GM10266 (cell line): ENCODE measurements around the gene INPP5A.

Source experiments
- DNase-seq: peaks from one replicate; pipeline ENCODE4 v3.0.0; 2012; ENCODE audit errors: extremely low spot score
- CTCF ChIP-seq: IDR thresholded peaks from 2 replicates; pipeline ENCODE4 v1.5.1; 2012; ENCODE audit warnings: mild to moderate bottlenecking, low read depth; ENCODE audit not compliant: control insufficient read depth, insufficient read depth; ENCODE audit errors: missing control alignments

Gene INPP5A

GRCh38 chr10:132599732-132600131 is 62.1 kb downstream of the INPP5A start:
- TF ChIP-seq CTCF: no peak

GRCh38 chr10:132600416-132600815 is 62.8 kb downstream of the INPP5A start:
- TF ChIP-seq CTCF: no peak
- no peak for DNase-seq

More at GRCh38 chr10:132599732-132600131, 62.1 kb downstream of the INPP5A start:
- no peak for DNase-seq

- no peak for DNase-seq
- TF ChIP-seq CTCF: no peak
These were observed 64.0 kb downstream of the INPP5A start for GRCh38 chr10:132601567-132601966.

GRCh38 chr10:132602614-132603013 is 65.0 kb downstream of the INPP5A start:
- no peak for DNase-seq
- no peak for TF ChIP-seq CTCF

- DNase-seq: no peak
- TF ChIP-seq CTCF: no peak
These were observed 66.4 kb downstream of the INPP5A start for GRCh38 chr10:132603851-132604533.

GRCh38 chr10:132604686-132605085 is 67.1 kb downstream of the INPP5A start:
- no peak for TF ChIP-seq CTCF
- no peak for DNase-seq

GRCh38 chr10:132605390-132605789 is 67.8 kb downstream of the INPP5A start:
- no peak for DNase-seq
- TF ChIP-seq CTCF: no peak
